NCI-H1417 treated with DMSO at 0.1 percent for 48 hours (cell line): ENCODE data around the gene AHCY.
"Not testable (repeated sequence)": the region's sequence is repeated elsewhere in the genome, so short reads cannot be mapped to it uniquely, and the experiment has no call there.

Experiments used
- DNase-seq: peaks from one replicate; lab custom pipeline; 2025; lab: John Stamatoyannopoulos, UW

The AHCY gene

GRCh38 chr20:34296468-34296867, 6.7 kb downstream of the AHCY start:
- DNase-seq = no peak

GRCh38 chr20:34295284-34295683, 7.9 kb downstream of the AHCY start:
- DNase-seq = no peak

GRCh38 chr20:34294563-34294962, 8.6 kb downstream of the AHCY start:
- DNase-seq = no peak

GRCh38 chr20:34293589-34293988, 9.6 kb downstream of the AHCY start:
- DNase-seq = no peak

GRCh38 chr20:34293119-34293518, 10.0 kb downstream of the AHCY start:
- no peak for DNase-seq

GRCh38 chr20:34292496-34292895, 10.7 kb downstream of the AHCY start:
- no peak for DNase-seq

GRCh38 chr20:34290471-34290870, 12.7 kb downstream of the AHCY start:
- no peak for DNase-seq

GRCh38 chr20:34287500-34287899, 15.7 kb downstream of the AHCY start:
- DNase-seq = not testable (repeated sequence)

GRCh38 chr20:34285450-34285849, 17.7 kb downstream of the AHCY start:
- no peak for DNase-seq

GRCh38 chr20:34283844-34284243, 19.3 kb downstream of the AHCY start:
- DNase-seq = no peak

- no peak for DNase-seq
These were observed 21.1 kb downstream of the AHCY start for GRCh38 chr20:34282041-34282440.

- no peak for DNase-seq
These were observed 22.0 kb downstream of the AHCY start for GRCh38 chr20:34281177-34281576.

- no peak for DNase-seq
These were observed 28.5 kb downstream of the AHCY start for GRCh38 chr20:34274694-34275093.

GRCh38 chr20:34271956-34272355, 31.2 kb downstream of the AHCY start:
- no peak for DNase-seq

- no peak for DNase-seq
These were observed 33.0 kb downstream of the AHCY start for GRCh38 chr20:34269996-34270627.

- no peak for DNase-seq
These were observed 34.1 kb downstream of the AHCY start for GRCh38 chr20:34268851-34269636.

- DNase-seq = no peak
These were observed 35.0 kb downstream of the AHCY start for GRCh38 chr20:34268145-34268544.

GRCh38 chr20:34264141-34264540, 39.0 kb downstream of the AHCY start:
- no peak for DNase-seq

- not testable (repeated sequence) for DNase-seq
These were observed 39.7 kb downstream of the AHCY start for GRCh38 chr20:34263468-34263867.

GRCh38 chr20:34262488-34263288, 40.5 kb downstream of the AHCY start:
- DNase-seq = no peak

GRCh38 chr20:34260208-34260942, 42.8 kb downstream of the AHCY start:
- DNase-seq = no peak

- no peak for DNase-seq
These were observed 46.5 kb downstream of the AHCY start for GRCh38 chr20:34256629-34257124.
